ENCODE measurements around the gene PYHIN1. TPM values are rescaled to one million over a fixed set of nuclear protein-coding genes. Genes with fewer than 3 reads are reported as not detected.
"Not testable (repeated sequence)": the region's sequence is repeated elsewhere in the genome, so short reads cannot be mapped to it uniquely, and the experiment has no call there.

The PYHIN1 gene
- total RNA-seq, 1 experiment from 2014 or later: not detected

GRCh38 chr1:159010391-159010790 lies 79.0 kb downstream of the PYHIN1 start:
- no peak for TF ChIP-seq ATF3 (IDR thresholded peaks at IDR 0.05)
- no peak for TF ChIP-seq ZFX (IDR thresholded peaks at IDR 0.05)
- TF ChIP-seq SP1 (IDR thresholded peaks at IDR 0.05; ENCODE audit: low read depth): no peak
- TF ChIP-seq YY1 (IDR thresholded peaks at IDR 0.05; ENCODE audit: extremely low read depth, insufficient replicate concordance, low read depth, low read length): no peak
- TF ChIP-seq JUND (IDR thresholded peaks at IDR 0.05): no peak
- TF ChIP-seq ZBTB33 (IDR thresholded peaks at IDR 0.05; ENCODE audit: extremely low read depth, insufficient replicate concordance, low read length): no peak
- no peak for TF ChIP-seq EZH2 (IDR thresholded peaks at IDR 0.05)
- no peak for TF ChIP-seq POLR2AphosphoS5 (IDR thresholded peaks at IDR 0.05; ENCODE audit: low read depth, low read length)
- no peak for TF ChIP-seq EZH2phosphoT487 (IDR thresholded peaks at IDR 0.05; ENCODE audit: borderline replicate concordance)
- no peak for TF ChIP-seq SRF (IDR thresholded peaks at IDR 0.05; ENCODE audit: low read depth)
- no peak for TF ChIP-seq CBX3 (IDR thresholded peaks at IDR 0.05; ENCODE audit: low read depth)
- TF ChIP-seq POLR2A (IDR thresholded peaks at IDR 0.05; ENCODE audit: borderline replicate concordance, extremely low read depth, insufficient read depth, insufficient read length): no peak
- TF ChIP-seq SIN3A (IDR thresholded peaks at IDR 0.05; ENCODE audit: low read depth): no peak
- TF ChIP-seq MAX (IDR thresholded peaks at IDR 0.05): no peak
- Histone ChIP-seq H4K20me1 (ENCODE audit: insufficient read depth) (no peaks in the 10 kb centered on the region), H3K9ac (ENCODE audit: low read length) (no peak overlapping the region), H3K27me3 (ENCODE audit: insufficient read depth, low read length) (peaks cover 7% of the 10 kb centered on the region; the same call in 1 of the 2 replicates), H3K36me3 (ENCODE audit: control insufficient read depth in 1 of 2, insufficient read depth in 2 of 2, low read length in 2 of 2) (no peaks in the 10 kb centered on the region), H3K9me2 (ENCODE audit: insufficient read depth) (no peaks in the 10 kb centered on the region), H2AFZ (ENCODE audit: low read depth, low read length, poor library complexity, severe bottlenecking) (no peak overlapping the region), H3K79me2 (ENCODE audit: insufficient read depth, low read length) (no peaks in the 10 kb centered on the region), H3K4me2 (ENCODE audit: low read length) (no peak overlapping the region), H3K4me1 (ENCODE audit: control insufficient read depth in 1 of 2, insufficient read depth in 2 of 2, low read length in 2 of 2) (no peaks in the 10 kb centered on the region), H3K4me3 (replicated peaks in 1 of 2; ENCODE audit: low read depth in 1 of 2, low read length in 2 of 2) (no peak overlapping the region), H3K9me3 (ENCODE audit: control insufficient read depth in 1 of 2, insufficient read depth in 1 of 2, low read depth in 1 of 2, low read length in 2 of 2) (no peaks in the 10 kb centered on the region), H3K27ac (ENCODE audit: low read depth, low read length) (no peak overlapping the region)
- RAD21 ChIA-PET (ENCODE audit: low non-redundant PET in 1 of 2, low total read pairs in 2 of 2, uncharacterized antibody in 2 of 2, unreplicated experiment in 2 of 2): no interaction called here
- intact Hi-C loops (cut with micrococcal nuclease): no loop called here
- DNase-seq (ENCODE audit: low read depth, low spot score) (no peak), ATAC-seq (no peak)
- CTCF ChIA-PET: no interaction called here
- POLR2A ChIA-PET: no interaction called here
- no TSS peak for BruUV-seq (replicated peaks)

- H3K9me3 ChIP-seq (ENCODE audit: control insufficient read depth in 1 of 2, insufficient read depth in 1 of 2, low read depth in 1 of 2, low read length in 2 of 2); DNase-seq (ENCODE audit: low read depth, low spot score); H3K79me2 ChIP-seq (ENCODE audit: insufficient read depth, low read length); H2AFZ ChIP-seq (ENCODE audit: low read depth, low read length, poor library complexity, severe bottlenecking); H3K9me2 ChIP-seq (ENCODE audit: insufficient read depth); RAD21 ChIA-PET (ENCODE audit: low non-redundant PET in 1 of 2, low total read pairs in 2 of 2, uncharacterized antibody in 2 of 2, unreplicated experiment in 2 of 2); H4K20me1 ChIP-seq (ENCODE audit: insufficient read depth); CTCF ChIA-PET; H3K27ac ChIP-seq (ENCODE audit: low read depth, low read length); H3K9ac ChIP-seq (ENCODE audit: low read length); H3K36me3 ChIP-seq (ENCODE audit: control insufficient read depth in 1 of 2, insufficient read depth in 2 of 2, low read length in 2 of 2); H3K27me3 ChIP-seq (ENCODE audit: insufficient read depth, low read length); intact Hi-C loops (cut with micrococcal nuclease); POLR2A ChIA-PET; H3K4me3 ChIP-seq (replicated peaks in 1 of 2; ENCODE audit: low read depth in 1 of 2, low read length in 2 of 2); ATAC-seq; H3K4me1 ChIP-seq (ENCODE audit: control insufficient read depth in 1 of 2, insufficient read depth in 2 of 2, low read length in 2 of 2); BruUV-seq (replicated peaks); H3K4me2 ChIP-seq (ENCODE audit: low read length): not testable (repeated sequence)
Measured at GRCh38 chr1:159011001-159011400, 79.6 kb downstream of the PYHIN1 start.
